Upper lobe of left lung (tissue), 6 donors: ENCODE results near the gene CNDP2. TPM values are rescaled to one million over a fixed set of nuclear protein-coding genes. Genes with fewer than 3 reads are reported as not detected.

Source experiments
- ATAC-seq, 2 donors: fragments of 200-7000 bp; cut with Tn5 transposase; one replicate each; pipeline ENCODE4 v1.9.1; 2022; ENCODE audit warnings: mild to moderate bottlenecking in 2 of 2, moderate library complexity in 2 of 2; ENCODE audit not compliant: low FRiP score in 2 of 2
- DNase-seq, 2 donors: peaks; one replicate each; pipeline ENCODE4 v3.0.0-alpha.2; 2019 to 2020
- H3K27ac ChIP-seq, 4 donors: fragments of 200-600 bp; sonication (generic); one replicate each; pipeline ENCODE4 v1.5.1; 2016 to 2019
- H3K27me3 ChIP-seq, 4 donors: fragments of 200-600 bp; sonication (generic); one replicate each; pipeline ENCODE4 v1.5.1; 2017 to 2019
- H3K36me3 ChIP-seq, 4 donors: fragments of 200-600 bp; sonication (generic); one replicate each; pipeline ENCODE4 v1.5.1; 2016 to 2019
- H3K4me1 ChIP-seq, 4 donors: fragments of 200-600 bp; sonication (generic); one replicate each; pipeline ENCODE4 v1.5.1; 2018 to 2019
- H3K4me3 ChIP-seq, 4 donors: fragments of 200-600 bp; sonication (generic); one replicate each; pipeline ENCODE4 v1.5.1; 2017 to 2019; ENCODE audit warnings: mild to moderate bottlenecking in 2 of 4, moderate library complexity in 1 of 4
- H3K9me3 ChIP-seq, 4 donors: fragments of 200-600 bp; sonication (generic); one replicate each; pipeline ENCODE4 v1.5.1; 2018 to 2019
- EP300 ChIP-seq, 4 donors: sonication (generic); formaldehyde crosslinking; IDR thresholded peaks; one replicate each; pipeline ENCODE4 v1.5.1; 2017; ENCODE audit warnings: antibody characterized with exemption in 4 of 4, control low read depth in 2 of 4
- POLR2A ChIP-seq, 4 donors: fragments of 450-650 bp; IDR thresholded peaks; one replicate each; pipeline ENCODE4 v1.5.1; 2016 to 2017; ENCODE audit warnings: antibody characterized with exemption in 4 of 4, mild to moderate bottlenecking in 2 of 4
- POLR2AphosphoS5 ChIP-seq, 2 donors: sonication (generic); formaldehyde crosslinking; IDR thresholded peaks; one replicate each; pipeline ENCODE4 v1.5.1; 2017; ENCODE audit warnings: antibody characterized with exemption in 2 of 2
- WGBS, 2 donors: methylation state at CpG; one replicate each; pipeline ENCODE4 v1.1.5; 2017 to 2018; 5-methylcytosine and 5-hydroxymethylcytosine counted together
- total RNA-seq, 6 donors: library from RNA; depleted of rRNA in 4 of 6; stranded (reverse); fragments of >200 nt in 4 of 6; gene quantifications; one replicate each; pipeline versions ENCODE4 v1.1.0 to v1.2.1, GENCODE V29; 2016 to 2021
- TF ChIP-seq, protein P1 (sequence below), 6 experiments: fragments of 450-650 bp in 4 of 6; fragments of 200-600 bp in 2 of 6; sonication (generic) in 2 of 6; IDR thresholded peaks; one replicate each; pipeline ENCODE4 v1.5.1; 2016 to 2019; ENCODE audit warnings: antibody characterized with exemption in 6 of 6
- donor health status: DM: no; HTN: no; CAD: no; lungs with moderate emphysema.
- donor health status: DM: no; HTN: yes; CAD: no; lungs with severe emphysema.

Gene CNDP2
- total RNA-seq, 6 donors from 2014 or later = 147 to 279 (median 196) TPM

DNA sequence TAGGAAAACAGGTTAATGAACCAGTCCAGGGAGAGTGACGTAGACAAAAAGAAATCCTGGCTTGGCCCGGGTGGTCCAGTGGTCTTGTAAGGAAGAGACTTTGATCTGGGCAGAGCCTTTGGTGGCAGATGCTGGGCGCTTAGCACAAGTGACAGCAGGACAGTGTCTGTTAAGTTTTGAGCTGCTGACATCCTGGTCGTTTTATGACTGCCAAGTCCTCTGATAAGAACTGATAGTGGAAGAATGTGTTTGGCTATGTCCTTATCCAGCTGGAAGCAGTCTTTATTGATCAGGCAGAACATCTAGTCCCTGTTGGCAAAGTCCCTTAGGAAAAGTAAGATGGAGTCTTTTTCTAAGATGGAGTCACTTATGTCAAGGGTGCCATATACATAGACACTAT lies 74.1 kb downstream of the CNDP2 start:
- H3K27me3 ChIP-seq = no peaks in the 10 kb centered on the region
- 62 to 65% methylated on average over 4 of the region's 4 CpGs for WGBS, 2 donors
- ATAC-seq = no peak
- TF ChIP-seq EP300 (IDR thresholded peaks at IDR 0.05) (no peak), POLR2A (IDR thresholded peaks at IDR 0.05) (no peak), POLR2AphosphoS5 (IDR thresholded peaks at IDR 0.05) (no peak)
- H3K4me1 ChIP-seq = no peaks in the 10 kb centered on the region
- H3K9me3 ChIP-seq = peaks cover 0 to 7% (median 3%) of the 10 kb centered on the region in 4 donors
- H3K4me3 ChIP-seq = no peak overlapping the region
- DNase-seq = no peak
- no peaks in the 10 kb centered on the region for H3K36me3 ChIP-seq
- H3K27ac ChIP-seq = no peak overlapping the region

DNA sequence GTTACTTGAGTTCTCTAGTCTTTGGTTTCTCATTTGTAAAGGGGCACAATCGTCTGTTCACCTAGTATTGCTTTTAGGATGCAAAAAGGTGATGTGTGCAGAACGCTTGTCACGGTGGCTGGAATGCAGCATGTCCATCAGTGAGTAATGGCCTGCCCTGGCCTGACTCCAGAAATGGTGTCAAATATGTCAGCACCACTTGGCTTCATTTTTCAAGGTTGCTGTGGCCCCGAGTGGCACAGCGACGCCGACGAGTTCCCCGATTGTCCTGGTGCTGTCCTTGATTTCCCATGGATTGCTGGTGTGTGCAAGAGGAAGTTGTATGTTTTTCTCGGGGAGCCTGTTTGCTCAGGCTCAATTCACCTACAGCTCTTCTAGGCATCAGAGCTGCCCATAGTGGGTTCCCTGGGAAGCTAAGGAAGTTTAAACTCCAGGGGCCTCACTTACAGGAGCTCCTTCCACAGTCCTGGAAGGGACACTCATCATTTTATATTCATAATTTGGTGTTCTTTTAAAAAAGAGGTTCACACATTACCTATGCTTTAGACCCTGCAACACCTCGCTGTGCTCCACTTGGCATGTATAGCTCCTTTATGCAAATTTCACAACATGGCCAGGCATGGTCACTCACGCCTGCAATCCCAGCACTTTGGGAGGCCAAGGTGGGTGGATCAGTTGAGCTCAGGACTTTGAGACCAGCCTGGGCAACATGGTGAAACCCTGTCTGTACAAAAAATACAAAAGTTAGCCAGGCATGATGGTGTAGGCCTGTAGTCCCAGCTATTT lies 75.9 kb downstream of the CNDP2 start:
- H3K27ac ChIP-seq = no peak overlapping the region
- WGBS, 2 donors = 77 to 81% methylated on average over 11 to 12 of the region's 12 CpGs
- no peak overlapping the region for H3K4me3 ChIP-seq
- TF ChIP-seq POLR2A (IDR thresholded peaks at IDR 0.05) = no peak
- no peak for TF ChIP-seq POLR2AphosphoS5 (IDR thresholded peaks at IDR 0.05)
- TF ChIP-seq, protein P1, sequence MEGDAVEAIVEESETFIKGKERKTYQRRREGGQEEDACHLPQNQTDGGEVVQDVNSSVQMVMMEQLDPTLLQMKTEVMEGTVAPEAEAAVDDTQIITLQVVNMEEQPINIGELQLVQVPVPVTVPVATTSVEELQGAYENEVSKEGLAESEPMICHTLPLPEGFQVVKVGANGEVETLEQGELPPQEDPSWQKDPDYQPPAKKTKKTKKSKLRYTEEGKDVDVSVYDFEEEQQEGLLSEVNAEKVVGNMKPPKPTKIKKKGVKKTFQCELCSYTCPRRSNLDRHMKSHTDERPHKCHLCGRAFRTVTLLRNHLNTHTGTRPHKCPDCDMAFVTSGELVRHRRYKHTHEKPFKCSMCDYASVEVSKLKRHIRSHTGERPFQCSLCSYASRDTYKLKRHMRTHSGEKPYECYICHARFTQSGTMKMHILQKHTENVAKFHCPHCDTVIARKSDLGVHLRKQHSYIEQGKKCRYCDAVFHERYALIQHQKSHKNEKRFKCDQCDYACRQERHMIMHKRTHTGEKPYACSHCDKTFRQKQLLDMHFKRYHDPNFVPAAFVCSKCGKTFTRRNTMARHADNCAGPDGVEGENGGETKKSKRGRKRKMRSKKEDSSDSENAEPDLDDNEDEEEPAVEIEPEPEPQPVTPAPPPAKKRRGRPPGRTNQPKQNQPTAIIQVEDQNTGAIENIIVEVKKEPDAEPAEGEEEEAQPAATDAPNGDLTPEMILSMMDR (IDR thresholded peaks at IDR 0.05) = no peak
- TF ChIP-seq EP300 (IDR thresholded peaks at IDR 0.05) = no peak
- no peaks in the 10 kb centered on the region for H3K36me3 ChIP-seq
- no peaks in the 10 kb centered on the region for H3K4me1 ChIP-seq
- no peaks in the 10 kb centered on the region for H3K27me3 ChIP-seq
- ATAC-seq (no peak), DNase-seq (no peak)
- no peaks in the 10 kb centered on the region for H3K9me3 ChIP-seq

DNA sequence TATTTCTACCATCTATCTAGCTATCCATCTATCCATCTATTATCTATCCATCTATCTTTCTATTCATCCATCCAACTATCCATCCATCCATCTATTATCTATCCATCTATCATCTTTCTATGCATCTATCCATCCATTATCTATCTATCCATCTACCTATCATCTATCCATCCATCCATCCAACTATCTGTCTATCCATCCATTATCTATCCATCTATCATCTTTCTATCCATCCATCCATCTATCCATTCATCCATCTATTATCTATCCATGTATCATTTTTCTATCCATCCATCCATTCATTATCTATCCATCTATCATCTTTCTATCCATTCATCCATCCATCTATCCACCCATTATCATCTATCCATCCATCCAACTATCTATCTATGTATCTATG lies 76.9 kb downstream of the CNDP2 start:
- Histone ChIP-seq H3K4me3 (no peak overlapping the region), H3K36me3 (no peaks in the 10 kb centered on the region), H3K9me3 (no peaks in the 10 kb centered on the region), H3K27me3 (no peaks in the 10 kb centered on the region), H3K4me1 (no peaks in the 10 kb centered on the region), H3K27ac (no peak overlapping the region)
- no peak for TF ChIP-seq EP300 (IDR thresholded peaks at IDR 0.05)
- TF ChIP-seq, protein P1 (IDR thresholded peaks at IDR 0.05) = no peak
- no peak for TF ChIP-seq POLR2AphosphoS5 (IDR thresholded peaks at IDR 0.05)
- no peak for TF ChIP-seq POLR2A (IDR thresholded peaks at IDR 0.05)
- ATAC-seq (no peak), DNase-seq (no peak)

Other genes starting within 250 kb of the CNDP2 start
- gene CYB5A, start 204.4 kb upstream of the CNDP2 start, total RNA-seq = 100 to 1,000 TPM; 291 to 729 (median 637) TPM
- gene C18orf63, start 180.5 kb upstream of the CNDP2 start, total RNA-seq = 1 to 10 TPM in 2 of 6 donors, under 1 TPM in 4; under 0.01 to 1.6 (median 0.22) TPM
- under 1 TPM in 2 of 6 donors, not detected in 4; 0.13 to 0.89 TPM for gene DIPK1C, start 39.1 kb upstream of the CNDP2 start, total RNA-seq
- not detected for gene CNDP1, start 38.1 kb downstream of the CNDP2 start, total RNA-seq
- 10 to 100 TPM; 12.2 to 77.5 (median 17.1) TPM for gene ZNF407, start 101.5 kb downstream of the CNDP2 start, total RNA-seq